HG02884 (cell line): ENCODE results near the gene NUP58.

Experiments used
- ATAC-seq: cut with Tn5 transposase; IDR thresholded peaks from one replicate; pipeline ENCODE4 v1.9.1; 2021; ENCODE audit warnings: mild to moderate bottlenecking, moderate library complexity; ENCODE audit not compliant: unreplicated experiment

Gene NUP58

GRCh38 chr13:25301347-25302113, at the start of gene NUP58:
TSS of gene NUP58 (plus strand) at chr13:25301625. CDS start at chr13:25301774, 149 bp downstream.
- ATAC-seq, result peak; percentile 98

- ATAC-seq, result no peak
Observed at GRCh38 chr13:25252225-25252624, 49.2 kb upstream of the NUP58 start.

GRCh38 chr13:25252752-25253151, 48.7 kb upstream of the NUP58 start:
- ATAC-seq, result no peak

GRCh38 chr13:25253702-25254101, 47.7 kb upstream of the NUP58 start:
- no peak for ATAC-seq

- ATAC-seq, result no peak
Observed at GRCh38 chr13:25262261-25262660, 39.2 kb upstream of the NUP58 start.

- ATAC-seq, result no peak
Observed at GRCh38 chr13:25266706-25267105, 34.7 kb upstream of the NUP58 start.

- no peak for ATAC-seq
Observed at GRCh38 chr13:25267715-25268114, 33.7 kb upstream of the NUP58 start.

- no peak for ATAC-seq
Observed at GRCh38 chr13:25268561-25268960, 32.9 kb upstream of the NUP58 start.

- ATAC-seq, result no peak
Observed at GRCh38 chr13:25276748-25277147, 24.7 kb upstream of the NUP58 start.

GRCh38 chr13:25280396-25280795, 21.0 kb upstream of the NUP58 start:
- no peak for ATAC-seq

- ATAC-seq, result peak; percentile 81
Observed at GRCh38 chr13:25281193-25281934, 20.1 kb upstream of the NUP58 start.

- ATAC-seq, result peak; percentile 19
Observed at GRCh38 chr13:25281935-25282332, 19.5 kb upstream of the NUP58 start.

- peak; percentile 22 for ATAC-seq
Observed at GRCh38 chr13:25286308-25286968, 15.0 kb upstream of the NUP58 start.

GRCh38 chr13:25286969-25287961, 14.2 kb upstream of the NUP58 start, which contains the start of gene MTMR6:
TSS of gene MTMR6 (minus strand) at chr13:25287488. CDS start at chr13:25287247, 241 bp downstream.
- ATAC-seq, result peak; percentile 94

GRCh38 chr13:25288966-25289365, 12.5 kb upstream of the NUP58 start:
- no peak for ATAC-seq

GRCh38 chr13:25291691-25292090, 9.7 kb upstream of the NUP58 start:
- ATAC-seq, result no peak

GRCh38 chr13:25292301-25292700, 9.1 kb upstream of the NUP58 start:
- ATAC-seq, result no peak

GRCh38 chr13:25295228-25295627, 6.2 kb upstream of the NUP58 start:
- no peak for ATAC-seq

GRCh38 chr13:25295701-25296100, 5.7 kb upstream of the NUP58 start:
- no peak for ATAC-seq

GRCh38 chr13:25300861-25301346, 521 bp upstream of the NUP58 start:
- peak; percentile 17 for ATAC-seq
